HG03565 (cell line): Measurements from ENCODE around the gene STON2.

Experiments
- ATAC-seq: cut with Tn5 transposase; IDR thresholded peaks from one replicate; pipeline ENCODE4 v1.9.1; 2021; ENCODE audit warnings: mild to moderate bottlenecking, moderate library complexity; ENCODE audit not compliant: unreplicated experiment

The STON2 gene

GRCh38 chr14:81305743-81306142, 94.4 kb downstream of the STON2 start:
- ATAC-seq = no peak

GRCh38 chr14:81305065-81305464, 95.1 kb downstream of the STON2 start:
- ATAC-seq = no peak

GRCh38 chr14:81303258-81303935, 96.7 kb downstream of the STON2 start:
- peak; percentile 96 for ATAC-seq

GRCh38 chr14:81302638-81303037, 97.5 kb downstream of the STON2 start:
- ATAC-seq = no peak

GRCh38 chr14:81301813-81302212, 98.3 kb downstream of the STON2 start:
- ATAC-seq = no peak

- no peak for ATAC-seq
Measured at GRCh38 chr14:81301371-81301770, 98.8 kb downstream of the STON2 start.

GRCh38 chr14:81298911-81299310, 101.2 kb downstream of the STON2 start:
- no peak for ATAC-seq

GRCh38 chr14:81298122-81298521, 102.0 kb downstream of the STON2 start:
- ATAC-seq = no peak

GRCh38 chr14:81295958-81296923, 103.9 kb downstream of the STON2 start:
- no peak for ATAC-seq

- no peak for ATAC-seq
Measured at GRCh38 chr14:81289516-81289915, 110.6 kb downstream of the STON2 start.

- ATAC-seq = no peak
Measured at GRCh38 chr14:81286574-81287370, 113.4 kb downstream of the STON2 start.

GRCh38 chr14:81285245-81285644, 114.9 kb downstream of the STON2 start:
- ATAC-seq = no peak

- ATAC-seq = no peak
Measured at GRCh38 chr14:81281332-81281731, 118.8 kb downstream of the STON2 start.

GRCh38 chr14:81280136-81280791, 119.9 kb downstream of the STON2 start:
- ATAC-seq = no peak

- no peak for ATAC-seq
Measured at GRCh38 chr14:81277096-81277495, 123.0 kb downstream of the STON2 start.

GRCh38 chr14:81276073-81277069, 123.8 kb downstream of the STON2 start:
- peak; percentile 68 for ATAC-seq

GRCh38 chr14:81275305-81276072, 124.6 kb downstream of the STON2 start:
- no peak for ATAC-seq

- no peak for ATAC-seq
Measured at GRCh38 chr14:81273961-81274575, 126.1 kb downstream of the STON2 start.
